NK-92 (cell line): ENCODE measurements around the gene CAPN9.
"Not testable (repeated sequence)": the region's sequence is repeated elsewhere in the genome, so short reads cannot be mapped to it uniquely, and the experiment has no call there.

Source experiments
- DNase-seq: peaks from one replicate; lab custom pipeline; 2025; ENCODE audit not compliant: unreplicated experiment; lab: John Stamatoyannopoulos, UW

Gene CAPN9

DNA sequence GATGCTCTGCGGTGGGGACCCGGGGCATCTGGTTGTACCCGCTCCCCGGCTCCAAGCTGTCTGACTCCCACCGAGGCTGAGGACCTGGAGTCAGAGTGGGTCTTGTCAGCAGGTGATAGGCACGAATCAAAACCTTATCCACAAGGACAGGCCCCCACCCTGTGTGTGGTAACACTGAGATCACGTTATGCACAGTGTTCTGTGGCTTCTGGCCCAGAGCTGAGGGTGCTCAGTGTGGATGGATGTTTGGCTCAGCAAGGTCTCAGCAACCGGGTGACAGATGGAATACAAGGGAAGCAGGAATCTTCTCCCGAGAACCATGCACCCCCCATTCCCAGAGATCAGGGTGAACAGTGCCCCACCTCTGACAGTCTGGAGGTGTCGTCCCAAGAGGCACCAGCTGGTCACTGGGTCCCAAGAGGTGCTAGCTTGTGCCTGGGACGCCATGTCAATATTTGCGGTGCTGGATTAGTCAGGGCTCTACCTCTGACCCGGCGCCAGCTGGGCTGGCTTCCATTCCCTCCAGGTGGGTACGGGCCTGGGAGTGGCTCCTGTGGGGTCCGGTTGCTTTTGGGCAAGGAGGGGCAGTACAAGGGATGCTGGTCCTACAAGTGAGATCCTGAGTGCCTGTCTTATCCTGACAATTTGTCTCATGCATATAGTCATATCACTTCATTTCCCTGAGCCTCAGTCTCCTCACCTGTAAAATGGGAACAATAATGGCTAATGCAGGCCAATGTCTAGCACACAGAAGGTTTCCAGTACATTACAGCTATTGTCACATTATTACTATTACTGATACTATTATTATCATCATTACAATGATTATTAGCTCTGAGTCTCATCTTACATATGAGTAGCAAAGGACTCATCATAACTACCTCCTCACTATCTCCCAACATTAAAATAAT lies 957 bp downstream of the CAPN9 start:
- DNase-seq, result no peak

- no peak for DNase-seq
Measured at GRCh38 chr1:230749150-230749549, 2.0 kb downstream of the CAPN9 start.

DNA sequence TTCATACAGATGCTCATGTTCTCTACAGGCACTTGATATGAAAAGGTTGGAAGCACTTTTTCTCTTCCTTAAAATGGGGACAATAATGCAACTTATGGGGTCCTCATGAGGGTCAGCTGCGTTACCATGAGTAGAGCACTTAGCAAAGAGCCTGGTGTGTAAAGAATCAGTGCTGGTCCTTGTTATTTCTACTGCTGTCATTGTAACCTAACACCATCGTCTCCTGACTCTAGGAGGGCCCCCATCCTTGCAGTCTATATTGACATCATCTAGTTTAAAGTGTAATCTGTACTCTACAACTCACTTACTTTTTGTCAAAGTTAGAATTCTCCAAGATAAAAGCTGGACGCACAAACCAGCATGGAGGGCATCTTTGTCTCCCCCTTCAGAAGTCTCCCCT lies 2.4 kb downstream of the CAPN9 start:
- no peak for DNase-seq

DNA sequence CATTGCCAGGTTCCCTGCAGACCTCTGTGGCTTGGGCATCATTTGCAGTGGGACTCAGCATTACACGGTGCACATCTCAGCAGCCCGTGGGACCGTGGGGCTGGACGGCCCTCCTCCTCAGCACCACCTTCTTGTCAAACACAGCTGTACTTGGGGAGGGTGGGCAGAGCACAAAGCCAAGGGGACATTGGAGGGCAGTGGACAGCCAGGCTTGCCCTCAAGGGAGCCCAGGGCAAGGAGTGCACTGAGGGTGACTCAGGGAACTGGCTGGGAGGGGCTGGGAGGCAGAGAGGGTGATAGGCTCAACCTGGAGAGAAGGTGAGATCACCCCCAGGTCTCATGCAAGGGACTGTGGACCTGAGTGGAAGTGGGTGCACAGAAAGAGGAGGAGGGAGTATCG lies 3.4 kb downstream of the CAPN9 start:
- no peak for DNase-seq

DNA sequence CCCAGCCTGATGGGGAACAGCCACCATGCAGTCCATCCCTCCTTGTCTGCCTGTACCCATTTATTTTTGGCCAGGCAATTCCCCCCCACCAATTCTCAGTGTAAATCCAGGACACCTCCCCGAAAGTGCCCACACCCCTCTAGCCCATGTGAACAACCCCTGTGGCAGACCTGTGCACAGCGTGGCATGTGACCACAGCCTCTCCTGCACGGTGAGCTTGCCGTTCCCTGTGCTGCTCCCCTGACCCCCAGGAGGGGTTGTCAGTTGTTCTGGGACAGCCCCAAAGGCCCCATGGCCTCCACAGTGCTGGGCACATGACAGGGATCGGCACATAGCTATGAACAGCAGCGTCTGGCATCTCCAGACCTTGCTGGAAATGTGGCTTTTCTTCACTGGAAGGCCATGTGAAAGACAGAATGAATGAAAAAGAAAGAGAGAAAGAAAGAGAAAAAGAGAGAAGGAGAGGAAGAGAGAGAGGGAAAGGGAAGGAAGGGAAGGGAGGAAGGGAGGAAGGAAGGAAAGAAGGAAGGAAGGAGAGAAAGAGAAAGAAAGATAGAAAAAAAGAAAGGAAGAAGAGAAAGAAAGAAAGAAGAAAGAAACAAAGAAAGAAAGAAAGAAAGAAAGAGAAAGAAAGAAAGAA lies 3.9 kb downstream of the CAPN9 start:
- DNase-seq, result no peak

- no peak for DNase-seq
Measured at GRCh38 chr1:230752407-230752806, 5.2 kb downstream of the CAPN9 start.

DNA sequence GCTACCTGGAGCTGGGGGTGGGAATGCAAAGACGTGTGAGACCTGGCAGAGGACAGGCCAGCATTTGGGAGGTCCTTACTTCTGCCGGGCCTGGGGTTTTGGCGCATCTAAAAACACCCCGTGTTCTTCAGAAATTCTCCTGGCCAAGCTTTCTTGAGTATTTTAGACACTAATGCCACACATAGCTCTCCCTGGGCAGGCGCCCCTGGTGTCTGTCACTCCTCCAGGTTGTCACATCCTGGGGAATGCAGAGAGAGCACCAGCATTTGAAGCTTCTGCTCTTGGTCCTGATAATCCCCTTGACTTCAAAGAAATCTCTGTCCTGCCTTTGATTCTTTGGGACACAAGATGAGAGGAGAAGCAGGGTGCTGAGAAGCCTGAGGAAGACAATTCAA lies 6.0 kb downstream of the CAPN9 start:
- no peak for DNase-seq

- DNase-seq, result no peak
Measured at GRCh38 chr1:230753586-230754251, 6.5 kb downstream of the CAPN9 start.

GRCh38 chr1:230754796-230755195 lies 7.6 kb downstream of the CAPN9 start:
- no peak for DNase-seq

- no peak for DNase-seq
Measured at GRCh38 chr1:230757856-230758708, 10.9 kb downstream of the CAPN9 start.

GRCh38 chr1:230758709-230759368 lies 11.7 kb downstream of the CAPN9 start:
- no peak for DNase-seq

- no peak for DNase-seq
Measured at GRCh38 chr1:230759369-230760065, 12.3 kb downstream of the CAPN9 start.

DNA sequence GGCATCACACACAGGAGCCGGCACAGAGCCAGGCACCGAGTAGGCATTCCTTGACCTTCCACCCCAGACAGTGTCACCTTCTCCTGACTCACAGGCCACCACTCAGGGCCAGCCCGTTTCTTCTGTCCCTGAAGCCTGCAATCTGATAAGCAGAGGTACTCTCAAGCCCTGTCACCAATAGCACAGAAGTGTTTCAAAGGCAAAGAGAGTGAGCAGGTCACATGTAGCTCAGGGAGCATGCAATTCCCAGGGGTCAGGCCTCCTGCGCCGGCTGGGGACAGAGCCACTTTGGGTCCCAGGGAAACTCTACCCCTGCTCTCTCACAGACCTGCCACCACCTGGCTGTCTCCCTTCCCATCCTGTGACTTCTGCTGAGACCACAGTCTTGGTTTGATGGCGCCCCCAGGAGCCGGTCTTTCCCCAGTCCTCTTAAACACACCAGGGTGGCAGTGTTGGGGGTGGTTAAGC lies 13.2 kb downstream of the CAPN9 start:
- DNase-seq, result no peak

GRCh38 chr1:230761443-230762167 lies 14.4 kb downstream of the CAPN9 start:
- DNase-seq, result no peak

GRCh38 chr1:230763927-230764591 lies 16.9 kb downstream of the CAPN9 start:
- DNase-seq, result no peak

- DNase-seq, result no peak
Measured at GRCh38 chr1:230766318-230766717, 19.1 kb downstream of the CAPN9 start.

DNA sequence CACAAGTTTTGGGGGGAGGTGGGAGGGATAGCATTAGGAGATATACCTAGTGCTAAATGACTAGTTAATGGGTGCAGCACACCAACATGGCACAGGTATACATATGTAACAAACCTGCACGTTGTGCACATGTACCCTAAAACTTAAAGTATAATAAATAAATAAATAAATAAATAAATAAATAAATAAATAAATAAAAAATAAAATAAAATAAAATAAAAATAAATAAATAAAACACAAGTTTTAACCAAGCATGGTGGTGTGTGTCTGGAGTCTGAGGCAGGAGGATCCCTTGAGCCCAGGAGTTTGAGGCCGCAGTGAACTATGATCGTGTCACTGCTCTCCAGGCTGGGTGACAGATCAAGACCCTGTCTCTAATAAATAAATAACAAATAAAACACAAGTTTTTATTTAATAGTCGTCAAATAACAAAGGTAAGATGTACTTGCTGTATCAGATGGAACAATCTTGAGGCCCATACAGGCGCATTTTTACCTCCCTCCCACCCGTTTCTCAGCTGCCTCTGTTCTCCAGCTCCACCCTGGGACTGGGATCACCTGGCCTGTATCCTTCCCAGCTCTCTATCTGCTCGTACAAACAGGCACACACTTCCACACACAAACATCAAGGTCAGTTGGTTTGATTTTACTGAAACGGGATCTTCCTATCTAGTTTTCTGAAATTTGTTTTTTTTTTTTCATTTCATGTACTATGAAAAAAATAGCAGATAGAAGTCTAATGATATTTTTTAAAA lies 20.8 kb downstream of the CAPN9 start:
- DNase-seq, result not testable (repeated sequence)
